WI38 (cell line): Measurements from ENCODE around the gene MIER2.

ENCODE experiments used
- H3K4me3 ChIP-seq: 2 replicates; pipeline ENCODE4 v1.5.1; 2011; ENCODE audit warnings: low read depth, mild to moderate bottlenecking, control low read depth, low read length
- CTCF ChIP-seq: IDR thresholded peaks from 2 replicates; pipeline ENCODE4 v1.5.1; 2012; ENCODE audit warnings: low read depth, mild to moderate bottlenecking, control low read depth, low read length

Gene MIER2

DNA sequence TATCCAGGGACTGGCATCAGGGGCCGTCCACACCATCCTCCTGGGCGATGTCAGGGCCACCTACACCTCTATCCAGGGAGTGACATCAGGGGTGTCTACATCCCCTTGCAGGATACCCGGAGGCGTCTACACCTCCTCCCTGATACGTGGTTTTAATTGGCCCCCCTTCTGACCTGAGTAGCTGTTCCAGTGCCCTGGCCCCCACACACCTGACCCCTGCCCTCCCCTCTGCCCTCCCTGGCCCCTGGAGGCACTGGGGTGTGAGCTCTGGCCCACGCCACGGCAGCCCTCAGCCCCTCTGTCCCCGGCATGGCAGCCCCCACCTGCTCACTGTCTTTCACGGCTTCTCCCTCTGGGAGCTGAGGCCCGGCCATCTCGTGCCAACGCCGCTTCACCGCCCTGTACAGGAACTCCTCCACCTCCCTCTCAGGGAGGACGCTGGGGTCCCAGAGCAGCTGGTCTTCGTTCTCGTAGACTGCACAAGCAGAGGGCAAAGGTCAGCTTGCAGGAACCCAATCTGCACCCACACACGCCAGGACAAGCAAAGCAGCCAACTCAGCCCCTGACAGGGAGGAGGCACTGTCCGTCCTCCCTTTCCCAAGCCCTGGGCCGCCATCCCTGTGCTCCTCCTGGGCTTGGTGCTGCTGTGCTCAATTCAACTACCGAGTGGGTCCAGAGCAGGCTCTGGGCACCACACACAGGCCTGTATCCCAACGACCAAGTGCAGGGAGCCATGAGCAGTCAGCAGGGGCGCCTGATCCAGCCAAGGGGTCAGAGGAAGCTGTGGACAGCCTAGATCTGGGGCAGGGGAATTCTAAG, 31.2 kb downstream of the MIER2 start:
- H3K4me3 ChIP-seq, result no peak overlapping the region
- TF ChIP-seq CTCF, result no peak

- no peak for TF ChIP-seq CTCF
- no peak overlapping the region for H3K4me3 ChIP-seq
Measured at GRCh38 chr19:311813-312261, 32.8 kb downstream of the MIER2 start.

GRCh38 chr19:310781-311496, 33.7 kb downstream of the MIER2 start:
- no peak for TF ChIP-seq CTCF
- no peak overlapping the region for H3K4me3 ChIP-seq

DNA sequence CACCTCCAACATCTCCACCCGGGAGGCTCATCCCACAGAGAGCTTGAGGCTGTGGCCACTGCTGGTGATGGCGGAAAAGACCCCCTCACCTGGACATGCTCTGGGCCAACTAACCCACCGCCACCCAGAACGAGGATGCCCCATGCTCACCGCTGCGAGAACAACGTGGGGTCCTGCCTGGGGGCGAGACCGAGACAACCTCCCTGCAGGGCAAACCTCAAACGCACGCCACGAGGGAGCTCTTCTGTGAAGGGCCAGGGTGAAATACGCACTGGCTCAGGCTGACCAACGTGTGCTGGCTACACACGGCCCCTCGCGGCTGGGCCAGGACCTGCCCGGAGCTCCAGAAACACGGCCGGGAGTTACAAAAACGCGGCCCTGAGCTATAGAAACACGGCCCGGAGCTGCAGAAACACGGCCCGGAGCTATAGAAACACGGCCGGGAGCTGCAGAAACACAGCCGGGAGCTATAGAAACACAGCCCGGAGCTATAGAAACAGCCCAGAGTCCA, 34.4 kb downstream of the MIER2 start:
- H3K4me3 ChIP-seq, result no peak overlapping the region
- no peak for TF ChIP-seq CTCF

- no peak overlapping the region for H3K4me3 ChIP-seq
- no peak for TF ChIP-seq CTCF
Measured at GRCh38 chr19:309206-309565, 35.4 kb downstream of the MIER2 start.

DNA sequence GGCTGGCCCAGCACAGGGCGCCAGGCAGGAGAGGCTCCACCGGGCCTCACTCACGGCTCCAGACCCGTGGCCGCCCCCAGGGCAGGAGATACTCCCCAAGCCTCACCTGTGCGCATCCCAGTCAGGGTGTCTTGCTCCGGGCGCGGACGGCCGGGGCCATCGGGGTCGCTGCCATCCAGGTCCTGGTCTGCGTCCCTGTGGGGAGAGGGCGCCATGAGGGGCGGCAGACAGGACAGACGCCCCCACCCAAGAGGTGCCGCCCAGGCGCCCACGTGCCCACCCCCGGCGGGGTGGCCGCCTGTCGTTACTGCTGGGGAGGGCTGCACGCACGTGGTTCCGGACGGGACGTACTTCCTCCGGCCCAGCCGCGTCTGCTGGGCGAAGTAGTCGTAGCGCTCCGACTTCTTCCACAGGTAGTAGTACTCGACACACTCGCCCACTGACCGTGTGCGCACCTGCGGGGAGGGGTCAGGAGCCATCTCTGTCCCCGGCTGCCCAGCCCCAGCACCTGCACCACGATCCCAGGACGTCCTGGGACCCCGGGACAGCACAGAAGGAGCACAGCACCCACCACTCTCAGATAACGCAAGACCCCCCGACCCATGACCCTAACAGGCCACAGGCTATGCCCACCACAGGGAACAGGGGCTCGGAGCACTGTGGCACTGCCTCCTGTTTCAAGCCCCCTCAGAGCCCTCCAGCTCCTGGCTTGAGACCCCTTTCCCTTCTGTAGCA, 36.0 kb downstream of the MIER2 start:
- no peak overlapping the region for H3K4me3 ChIP-seq
- no peak for TF ChIP-seq CTCF
